ENCODE data around the gene SPATC1L.
"Not testable (repeated sequence)": the region's sequence is repeated elsewhere in the genome, so short reads cannot be mapped to it uniquely, and the experiment has no call there.

The SPATC1L gene

GRCh38 chr21:46149205-46149901, 34.9 kb downstream of the SPATC1L start:
- no peak for DNase-seq

- no peak for DNase-seq
Observed at GRCh38 chr21:46148106-46148505, 36.2 kb downstream of the SPATC1L start.

GRCh38 chr21:46147429-46147828, 36.8 kb downstream of the SPATC1L start:
- not testable (repeated sequence) for DNase-seq

DNA sequence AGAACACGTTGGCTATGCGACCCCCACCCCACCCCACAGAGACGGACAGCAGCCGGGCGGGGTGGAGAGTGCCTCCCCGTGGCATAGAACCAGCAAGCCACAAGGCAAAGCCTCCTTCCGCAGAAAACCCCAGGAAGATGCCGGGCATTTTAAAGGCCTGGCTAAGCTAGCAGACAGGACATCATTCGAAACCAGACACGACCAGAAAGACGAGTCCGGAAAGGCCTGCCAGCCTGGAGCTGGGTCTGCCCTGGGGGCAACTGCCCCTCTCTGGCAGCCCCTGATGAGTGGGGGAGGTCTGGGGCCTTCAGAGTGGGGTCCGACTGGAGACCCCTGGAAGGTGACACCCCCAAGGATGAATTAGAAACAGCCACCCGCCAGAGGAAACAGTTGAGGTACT, 37.4 kb downstream of the SPATC1L start:
- no peak for DNase-seq

GRCh38 chr21:46145840-46146691, 38.2 kb downstream of the SPATC1L start:
- no peak for DNase-seq

DNA sequence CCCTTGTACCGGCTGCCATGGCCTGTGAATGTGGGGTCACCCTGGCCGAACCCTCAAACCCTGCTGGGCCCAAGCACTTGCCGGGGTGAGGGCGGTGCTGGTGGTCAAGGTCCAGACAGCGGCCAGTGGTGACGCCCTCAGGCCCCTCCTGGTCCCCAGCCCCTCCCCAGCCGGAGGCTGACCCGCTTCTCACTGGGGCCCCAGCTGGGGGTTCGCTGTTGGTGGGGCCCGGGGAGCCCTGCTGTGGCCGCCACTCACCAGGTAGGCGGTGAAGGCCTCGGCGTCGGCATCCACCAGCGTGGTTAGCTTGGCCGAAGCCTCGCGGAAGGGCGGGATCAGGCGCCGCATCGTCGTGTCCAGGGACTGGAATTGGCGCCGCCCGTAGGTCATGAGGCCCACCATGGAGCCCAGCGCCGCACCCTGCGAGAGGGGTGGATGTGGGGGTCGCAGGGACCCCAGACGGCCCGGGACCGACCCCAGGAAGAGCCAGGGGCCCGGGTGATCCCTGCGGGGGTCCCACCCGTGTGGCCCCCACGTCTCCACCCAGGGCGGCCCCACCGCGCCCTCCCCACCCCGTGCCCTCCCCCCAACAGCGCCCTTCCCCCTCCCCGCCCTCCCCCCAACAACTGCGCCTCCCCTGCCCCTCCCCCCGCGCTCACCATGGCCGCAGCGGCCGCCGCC, 39.0 kb downstream of the SPATC1L start:
- DNase-seq: no peak

DNA sequence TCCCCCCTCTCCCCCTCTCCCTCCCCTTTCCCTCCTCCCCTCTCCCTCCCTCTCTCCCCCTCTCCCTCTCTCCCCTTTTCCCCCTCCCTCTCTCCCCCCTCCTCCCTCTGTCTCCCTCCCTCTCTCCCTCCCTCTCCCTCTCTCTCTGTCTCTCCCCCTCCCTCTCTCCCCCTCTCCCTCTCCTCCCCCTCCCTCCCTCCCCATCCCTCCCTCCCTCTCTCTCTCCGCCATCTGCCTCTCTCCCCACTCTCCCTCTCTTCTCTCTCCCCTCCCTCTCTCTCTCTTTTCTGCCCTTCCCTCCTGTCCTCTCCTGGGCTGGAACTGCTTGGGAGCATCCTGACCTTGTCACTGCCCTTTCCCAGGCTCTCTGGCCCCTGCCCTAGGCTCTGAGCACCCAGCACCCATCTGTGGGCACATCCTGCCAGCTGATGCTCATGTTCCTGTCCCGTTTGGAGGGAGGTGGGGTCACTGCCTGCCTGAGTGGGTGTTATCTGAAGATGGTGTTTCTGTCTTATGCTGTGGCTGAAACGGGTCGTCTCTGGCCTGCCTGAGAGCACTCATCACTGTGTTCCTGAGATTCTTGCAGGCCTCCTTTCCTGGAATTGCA, 39.7 kb downstream of the SPATC1L start:
- no peak for DNase-seq

DNA sequence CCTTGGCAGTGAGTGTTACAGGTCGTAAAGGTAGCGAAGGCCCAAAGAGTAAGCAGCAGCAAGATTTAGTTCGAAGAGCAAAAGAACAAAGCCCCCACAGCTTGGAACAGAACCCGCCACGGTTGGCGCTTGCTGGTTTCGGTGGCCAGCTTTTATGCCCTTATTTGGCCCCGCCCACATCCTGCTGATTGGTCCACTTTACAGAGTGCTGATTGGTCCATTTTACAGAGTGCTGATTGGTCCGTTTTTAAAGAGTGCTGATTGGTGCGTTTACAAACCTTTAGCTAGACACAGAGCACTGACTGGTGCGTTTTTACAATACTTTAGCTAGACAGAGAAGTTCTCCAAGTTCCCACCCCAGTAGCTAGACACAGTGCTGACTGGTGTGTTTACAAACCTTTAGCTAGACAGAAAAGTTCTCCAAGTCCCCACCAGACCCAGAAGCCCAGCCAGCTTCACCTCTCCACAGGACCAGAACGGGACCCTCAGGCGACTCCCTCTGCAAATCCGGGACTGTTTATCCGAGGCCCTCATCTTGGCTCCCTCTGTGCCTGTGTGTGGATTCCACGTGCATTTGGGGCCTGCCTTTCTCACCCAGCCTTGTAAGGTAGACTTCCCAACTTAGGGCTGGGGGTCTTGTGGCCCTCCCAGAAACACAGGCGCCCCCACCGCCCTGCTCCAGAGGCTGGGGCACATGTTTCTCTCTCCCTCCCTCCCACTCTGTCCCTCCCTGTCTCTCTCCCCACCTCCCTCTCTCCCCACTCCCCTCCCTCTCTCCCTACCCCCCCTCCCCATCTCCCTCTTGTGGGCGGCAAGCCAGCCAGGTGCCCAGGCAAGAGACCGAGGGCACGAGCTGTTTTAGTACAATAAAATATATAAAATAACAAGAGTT, 41.4 kb downstream of the SPATC1L start:
- DNase-seq: no peak

DNA sequence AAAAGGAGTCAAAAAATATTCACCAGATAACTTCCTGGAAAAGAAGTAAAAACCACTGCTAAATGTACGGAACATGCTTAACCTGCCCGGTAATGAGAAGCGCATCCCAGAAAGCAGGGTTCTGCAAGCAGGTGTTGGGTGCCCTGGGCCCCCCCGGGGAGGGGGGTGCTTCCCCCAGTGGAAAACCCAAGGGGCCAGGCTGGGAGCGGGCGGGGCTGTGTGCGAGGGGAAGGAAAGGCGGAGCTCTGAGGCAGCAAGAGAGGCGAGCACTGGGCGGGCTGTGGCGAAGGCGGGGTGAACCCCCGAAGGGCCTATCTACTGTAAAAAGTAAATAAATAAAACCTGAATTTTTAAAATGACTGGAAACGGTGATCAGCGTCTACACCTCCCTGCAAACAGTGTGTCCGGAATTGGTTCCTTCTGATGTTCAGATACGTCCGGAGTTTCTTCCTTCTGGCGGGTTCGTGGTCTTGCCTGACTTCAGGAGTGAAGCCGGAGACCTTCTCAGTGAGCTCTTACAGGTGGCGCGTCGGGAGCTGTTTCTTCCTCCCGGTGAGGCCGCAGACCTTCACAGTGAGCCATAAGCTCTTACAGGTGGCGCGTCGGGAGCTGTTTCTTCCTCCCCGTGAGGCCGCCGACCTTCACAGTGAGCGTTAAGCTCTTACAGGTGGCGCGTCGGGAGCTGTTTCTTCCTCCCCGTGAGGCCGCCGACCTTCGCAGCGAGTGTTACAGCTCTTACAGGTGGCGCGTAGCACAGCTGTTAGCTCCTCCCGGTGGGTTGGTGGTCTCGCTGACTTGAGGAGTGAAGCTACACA, 42.3 kb downstream of the SPATC1L start:
- DNase-seq: no peak

- DNase-seq: not testable (repeated sequence)
Observed at GRCh38 chr21:46140352-46141003, 43.8 kb downstream of the SPATC1L start.

DNA sequence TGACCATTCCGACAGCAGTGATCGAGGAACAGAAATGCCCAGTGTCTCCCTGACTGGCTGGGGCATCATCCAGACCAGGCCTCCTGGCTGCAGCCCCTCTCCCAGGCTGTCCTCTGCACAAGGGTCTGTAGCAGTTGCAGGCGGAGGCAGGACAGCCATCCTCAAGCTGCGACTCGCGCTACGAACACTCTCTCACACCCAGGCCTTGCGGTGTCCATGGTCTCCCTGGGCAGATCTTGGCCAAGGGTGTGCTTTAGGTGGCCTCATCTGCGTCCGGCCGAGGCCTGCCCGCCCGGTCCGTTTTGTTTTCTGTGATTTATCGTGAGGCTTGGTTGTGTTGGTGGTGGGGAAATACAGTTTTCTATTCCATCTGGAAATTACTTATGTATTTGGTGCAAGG, 44.6 kb downstream of the SPATC1L start:
- no peak for DNase-seq

GRCh38 chr21:46138383-46138970, 45.8 kb downstream of the SPATC1L start:
- DNase-seq: no peak

GRCh38 chr21:46137908-46138307, 46.4 kb downstream of the SPATC1L start:
- no peak for DNase-seq

- DNase-seq: no peak
Observed at GRCh38 chr21:46136739-46137349, 47.4 kb downstream of the SPATC1L start.

GRCh38 chr21:46135782-46136395, 48.4 kb downstream of the SPATC1L start:
- DNase-seq: no peak

DNA sequence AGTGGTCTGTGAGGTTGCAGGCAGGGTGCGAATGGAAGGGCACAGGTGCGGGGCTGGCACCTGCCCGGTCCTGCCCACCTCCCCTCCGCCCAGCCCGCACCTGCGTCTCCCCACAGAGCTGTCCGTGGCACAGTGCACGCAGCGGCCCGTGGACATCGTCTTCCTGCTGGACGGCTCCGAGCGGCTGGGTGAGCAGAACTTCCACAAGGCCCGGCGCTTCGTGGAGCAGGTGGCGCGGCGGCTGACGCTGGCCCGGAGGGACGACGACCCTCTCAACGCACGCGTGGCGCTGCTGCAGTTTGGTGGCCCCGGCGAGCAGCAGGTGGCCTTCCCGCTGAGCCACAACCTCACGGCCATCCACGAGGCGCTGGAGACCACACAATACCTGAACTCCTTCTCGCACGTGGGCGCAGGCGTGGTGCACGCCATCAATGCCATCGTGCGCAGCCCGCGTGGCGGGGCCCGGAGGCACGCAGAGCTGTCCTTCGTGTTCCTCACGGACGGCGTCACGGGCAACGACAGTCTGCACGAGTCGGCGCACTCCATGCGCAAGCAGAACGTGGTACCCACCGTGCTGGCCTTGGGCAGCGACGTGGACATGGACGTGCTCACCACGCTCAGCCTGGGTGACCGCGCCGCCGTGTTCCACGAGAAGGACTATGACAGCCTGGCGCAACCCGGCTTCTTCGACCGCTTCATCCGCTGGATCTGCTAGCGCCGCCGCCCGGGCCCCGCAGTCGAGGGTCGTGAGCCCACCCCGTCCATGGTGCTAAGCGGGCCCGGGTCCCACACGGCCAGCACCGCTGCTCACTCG, 52.2 kb downstream of the SPATC1L start:
- DNase-seq: no peak

DNA sequence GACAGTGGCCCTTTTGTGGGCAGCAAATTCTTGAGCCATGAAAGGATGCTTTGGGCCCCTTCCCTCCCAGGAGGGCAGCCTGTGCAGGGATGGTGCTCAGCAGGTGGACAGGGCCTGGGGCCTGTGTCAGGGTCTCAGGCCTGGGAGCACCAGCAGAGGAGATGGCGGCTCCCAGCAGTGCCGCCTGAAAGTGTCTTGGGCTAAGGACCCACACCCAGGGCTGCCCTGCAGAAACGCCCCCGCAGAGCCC, 52.7 kb downstream of the SPATC1L start:
- DNase-seq: no peak

DNA sequence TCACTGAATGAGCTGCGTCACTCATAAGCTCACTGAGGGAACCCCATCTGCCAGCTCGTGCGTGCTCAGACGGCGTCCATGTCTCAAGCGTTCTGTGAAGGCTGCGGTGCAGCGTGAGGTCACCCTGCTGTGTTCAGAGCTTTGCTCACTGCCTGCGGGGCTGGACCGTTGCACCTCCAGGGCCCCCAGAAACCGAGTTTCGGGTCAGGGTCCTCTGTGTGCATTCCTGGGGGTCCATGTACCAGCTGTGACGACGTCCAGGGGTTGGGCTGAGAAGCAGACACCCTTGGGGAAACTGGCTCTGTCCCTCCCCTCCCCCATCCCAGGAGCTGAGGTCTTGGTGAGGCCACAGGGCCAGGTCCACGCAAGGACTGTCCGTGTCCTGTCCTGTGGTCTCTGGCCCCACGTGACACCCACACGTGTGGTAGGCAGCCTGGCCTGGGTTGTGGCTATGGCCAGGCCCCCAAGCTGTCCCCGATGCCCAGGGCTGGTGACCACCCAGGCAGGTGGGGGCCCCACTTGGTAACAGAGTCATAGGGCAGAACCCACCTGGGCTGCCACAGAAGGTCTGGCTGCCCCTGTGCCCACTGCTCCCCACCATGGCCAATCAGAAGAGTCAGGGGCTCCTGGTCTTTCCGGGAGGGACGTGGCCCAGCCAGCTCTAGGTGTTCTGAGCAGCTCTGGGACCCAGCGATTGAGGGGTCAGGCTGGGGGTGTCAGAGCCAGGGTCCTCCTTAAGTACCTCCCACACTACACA, 53.2 kb downstream of the SPATC1L start:
- DNase-seq: no peak
